WTC11 (cell line): ENCODE results near the gene NIPA2.

Experiments
- ATF3 ChIP-seq: sonication (generic); formaldehyde crosslinking; conservative IDR thresholded peaks from 2 replicates; pipeline ENCODE4 v1.8.1; 2022; ENCODE audit warnings: mild to moderate bottlenecking, missing genetic modification reagents
- CTCF ChIP-seq: fragments of 200-600 bp; IDR thresholded peaks from 2 replicates; pipeline ENCODE4 v1.8.0; 2022; ENCODE audit warnings: antibody characterized with exemption
- FOXJ3 ChIP-seq: sonication (generic); formaldehyde crosslinking; IDR thresholded peaks from 2 replicates; pipeline ENCODE4 v1.9.0; 2021; ENCODE audit warnings: missing genetic modification reagents, mild to moderate bottlenecking, borderline replicate concordance
- HMGXB4 ChIP-seq: sonication (generic); formaldehyde crosslinking; IDR thresholded peaks from 2 replicates; pipeline ENCODE4 v1.8.1; 2023; ENCODE audit warnings: mild to moderate bottlenecking, moderate library complexity, missing genetic modification reagents
- MAX ChIP-seq: sonication (generic); formaldehyde crosslinking; IDR thresholded peaks from 2 replicates; pipeline ENCODE4 v1.8.0; 2022; ENCODE audit warnings: mild to moderate bottlenecking, missing genetic modification reagents
- NFYB ChIP-seq: sonication (generic); formaldehyde crosslinking; conservative IDR thresholded peaks from 2 replicates; pipeline ENCODE4 v1.8.0; 2022; ENCODE audit warnings: low read depth, missing genetic modification reagents
- NR2C2 ChIP-seq: sonication (generic); formaldehyde crosslinking; IDR thresholded peaks from 2 replicates; pipeline ENCODE4 v1.8.0; 2022; ENCODE audit warnings: mild to moderate bottlenecking, missing genetic modification reagents
- NR3C1 ChIP-seq: sonication (generic); formaldehyde crosslinking; conservative IDR thresholded peaks from 2 replicates; pipeline ENCODE4 v1.8.1; 2023; ENCODE audit warnings: low read depth, mild to moderate bottlenecking, missing genetic modification reagents
- PRDM15 ChIP-seq: sonication (generic); formaldehyde crosslinking; IDR thresholded peaks from 2 replicates; pipeline ENCODE4 v1.8.0; 2022; ENCODE audit warnings: missing genetic modification reagents
- RELA ChIP-seq: sonication (generic); formaldehyde crosslinking; IDR thresholded peaks from 2 replicates; pipeline ENCODE4 v1.8.1; 2022; ENCODE audit warnings: missing genetic modification reagents, mild to moderate bottlenecking, borderline replicate concordance
- USF2 ChIP-seq: sonication (generic); formaldehyde crosslinking; IDR thresholded peaks from 2 replicates; pipeline ENCODE4 v1.8.1; 2023; ENCODE audit warnings: mild to moderate bottlenecking, missing genetic modification reagents, moderate library complexity
- ZBTB21 ChIP-seq: sonication (generic); formaldehyde crosslinking; IDR thresholded peaks from 2 replicates; pipeline ENCODE4 v1.8.1; 2023; ENCODE audit warnings: mild to moderate bottlenecking, missing genetic modification reagents, borderline replicate concordance
- ZNF317 ChIP-seq: sonication (generic); formaldehyde crosslinking; IDR thresholded peaks from 2 replicates; pipeline ENCODE4 v1.8.1; 2023; ENCODE audit warnings: low read depth, mild to moderate bottlenecking, moderate library complexity, missing genetic modification reagents, borderline replicate concordance

GRCh38 chr15:22908830-22909229 is 70.4 kb downstream of the NIPA2 start:
- no peak for TF ChIP-seq PRDM15
- TF ChIP-seq NR2C2 (CRISPR knock-in tag) = no peak
- no peak for TF ChIP-seq NFYB
- TF ChIP-seq RELA (CRISPR knock-in tag) = no peak
- TF ChIP-seq CTCF = no peak
- no peak for TF ChIP-seq MAX (CRISPR knock-in tag)
- no peak for TF ChIP-seq ZNF317
- no peak for TF ChIP-seq FOXJ3 (CRISPR knock-in tag)
- no peak for TF ChIP-seq NR3C1 (CRISPR knock-in tag)
- no peak for TF ChIP-seq ZBTB21
- no peak for TF ChIP-seq USF2 (CRISPR knock-in tag)
- TF ChIP-seq HMGXB4 (CRISPR knock-in tag) = no peak
- no peak for TF ChIP-seq ATF3
